Measurements from ENCODE around the gene YARS1. TPM values are rescaled to one million over a fixed set of nuclear protein-coding genes. Genes with fewer than 3 reads are reported as not detected.

YARS1 gene
- polyA plus RNA-seq, 2 of the 4 experiments (the other 2 are of a cell fraction) = 92.5 to 103 TPM

DNA sequence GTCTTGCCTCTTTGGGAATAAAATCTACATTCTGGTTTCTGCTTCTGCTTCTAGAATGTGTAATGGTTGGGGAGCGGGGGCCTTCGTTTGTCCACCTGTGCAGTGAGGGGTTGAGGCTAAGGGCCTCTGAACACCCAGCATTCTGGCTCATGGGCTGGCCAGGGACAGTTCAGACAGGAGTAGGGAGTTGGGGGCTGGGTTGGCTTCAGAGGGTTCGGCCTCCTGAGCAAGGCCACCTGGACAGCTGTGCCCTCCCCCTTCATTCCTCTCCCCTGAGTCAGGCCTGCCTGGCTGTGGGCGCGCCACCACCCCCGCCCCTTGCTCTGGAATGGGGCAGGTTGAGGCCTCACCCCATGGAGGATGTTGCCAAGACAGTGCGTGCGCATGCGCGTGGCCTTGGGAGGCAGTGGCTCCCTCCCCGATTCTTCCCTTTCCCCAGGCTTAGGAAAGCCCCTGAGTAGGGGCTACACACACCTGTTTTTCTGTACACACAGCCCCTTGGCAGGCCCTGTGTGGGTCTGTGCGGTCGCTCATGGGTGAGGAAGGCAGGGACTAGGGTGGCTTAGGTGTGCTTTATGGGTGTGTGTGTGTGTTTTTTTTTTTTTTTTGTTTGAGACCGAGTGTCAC lies 57.0 kb downstream of the YARS1 start (continued):
- TF ChIP-seq, protein P1, sequence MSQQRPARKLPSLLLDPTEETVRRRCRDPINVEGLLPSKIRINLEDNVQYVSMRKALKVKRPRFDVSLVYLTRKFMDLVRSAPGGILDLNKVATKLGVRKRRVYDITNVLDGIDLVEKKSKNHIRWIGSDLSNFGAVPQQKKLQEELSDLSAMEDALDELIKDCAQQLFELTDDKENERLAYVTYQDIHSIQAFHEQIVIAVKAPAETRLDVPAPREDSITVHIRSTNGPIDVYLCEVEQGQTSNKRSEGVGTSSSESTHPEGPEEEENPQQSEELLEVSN (IDR thresholded peaks at IDR 0.05; ENCODE audit: borderline replicate concordance, low read depth) = no peak
- no peak for TF ChIP-seq HDAC2 (IDR thresholded peaks at IDR 0.05)
- peak; percentile 59 to 77; a peak in 3 of 5 replicates for TF ChIP-seq EP300 (IDR thresholded peaks at IDR 0.05)
- TF ChIP-seq TFCP2L1 (CRISPR knock-in tag; IDR thresholded peaks at IDR 0.05) = no peak
- TF ChIP-seq CBX2 (IDR thresholded peaks at IDR 0.05; ENCODE audit: borderline replicate concordance, low read depth) = no peak
- TF ChIP-seq MAX (IDR thresholded peaks at IDR 0.05) = peak; percentile 84
- no peak for TF ChIP-seq EHF (CRISPR knock-in tag; IDR thresholded peaks at IDR 0.05)
- TF ChIP-seq TP53 (CRISPR knock-in tag; IDR thresholded peaks at IDR 0.05) = no peak
- peak in 1 of 2 experiments; percentile 64; a peak in 2 of 5 replicates for TF ChIP-seq JUN (IDR thresholded peaks at IDR 0.05)
- TF ChIP-seq BCL3 (IDR thresholded peaks at IDR 0.05) = no peak
- peak; percentile 69 for TF ChIP-seq FOSL2 (IDR thresholded peaks at IDR 0.05)
- TF ChIP-seq FOSL2 (CRISPR knock-in tag; IDR thresholded peaks at IDR 0.05) = peak; percentile 93
- TF ChIP-seq, protein P2, sequence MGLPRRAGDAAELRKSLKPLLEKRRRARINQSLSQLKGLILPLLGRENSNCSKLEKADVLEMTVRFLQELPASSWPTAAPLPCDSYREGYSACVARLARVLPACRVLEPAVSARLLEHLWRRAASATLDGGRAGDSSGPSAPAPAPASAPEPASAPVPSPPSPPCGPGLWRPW (IDR thresholded peaks at IDR 0.05) = no peak
- TF ChIP-seq, protein P3, sequence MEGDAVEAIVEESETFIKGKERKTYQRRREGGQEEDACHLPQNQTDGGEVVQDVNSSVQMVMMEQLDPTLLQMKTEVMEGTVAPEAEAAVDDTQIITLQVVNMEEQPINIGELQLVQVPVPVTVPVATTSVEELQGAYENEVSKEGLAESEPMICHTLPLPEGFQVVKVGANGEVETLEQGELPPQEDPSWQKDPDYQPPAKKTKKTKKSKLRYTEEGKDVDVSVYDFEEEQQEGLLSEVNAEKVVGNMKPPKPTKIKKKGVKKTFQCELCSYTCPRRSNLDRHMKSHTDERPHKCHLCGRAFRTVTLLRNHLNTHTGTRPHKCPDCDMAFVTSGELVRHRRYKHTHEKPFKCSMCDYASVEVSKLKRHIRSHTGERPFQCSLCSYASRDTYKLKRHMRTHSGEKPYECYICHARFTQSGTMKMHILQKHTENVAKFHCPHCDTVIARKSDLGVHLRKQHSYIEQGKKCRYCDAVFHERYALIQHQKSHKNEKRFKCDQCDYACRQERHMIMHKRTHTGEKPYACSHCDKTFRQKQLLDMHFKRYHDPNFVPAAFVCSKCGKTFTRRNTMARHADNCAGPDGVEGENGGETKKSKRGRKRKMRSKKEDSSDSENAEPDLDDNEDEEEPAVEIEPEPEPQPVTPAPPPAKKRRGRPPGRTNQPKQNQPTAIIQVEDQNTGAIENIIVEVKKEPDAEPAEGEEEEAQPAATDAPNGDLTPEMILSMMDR (IDR thresholded peaks at IDR 0.05) = no peak
- no peak for TF ChIP-seq NR3C1 (IDR thresholded peaks at IDR 0.05)
- no peak for TF ChIP-seq KDM5A (IDR thresholded peaks at IDR 0.05)
- peak; percentile 19; the same call in 1 of the 3 replicates for TF ChIP-seq SMC3 (IDR thresholded peaks at IDR 0.05)
- no peak for TF ChIP-seq ZNF302 (CRISPR knock-in tag; IDR thresholded peaks at IDR 0.05)
- TF ChIP-seq ELK1 (IDR thresholded peaks at IDR 0.05; ENCODE audit: low read depth, low read length) = no peak
- no peak for TF ChIP-seq KDM1A (IDR thresholded peaks at IDR 0.05; ENCODE audit: low read depth)
- TF ChIP-seq NPAS2 (CRISPR knock-in tag; IDR thresholded peaks at IDR 0.05; ENCODE audit: borderline replicate concordance) = no peak
- TF ChIP-seq FOSB (CRISPR knock-in tag; IDR thresholded peaks at IDR 0.05) = no peak
- TF ChIP-seq JUNB (IDR thresholded peaks at IDR 0.05) = peak; percentile 46
- TF ChIP-seq POLR2AphosphoS2 (conservative IDR thresholded peaks at IDR 0.05; ENCODE audit: low read length) = no peak
- no peak for TF ChIP-seq POLR2A (IDR thresholded peaks at IDR 0.05; ENCODE audit: low read length)
- no peak for TF ChIP-seq NFE2L2 (conservative IDR thresholded peaks at IDR 0.05; ENCODE audit: low read length)
- no peak for TF ChIP-seq RCOR1 (IDR thresholded peaks at IDR 0.05; ENCODE audit: low read depth, low read length)
- no peak for TF ChIP-seq CEBPB (IDR thresholded peaks at IDR 0.05)
- TF ChIP-seq CHD2 (IDR thresholded peaks at IDR 0.05; ENCODE audit: low read length, partially characterized antibody) = peak; percentile 60
- no peak for TF ChIP-seq HOXA7 (CRISPR knock-in tag; IDR thresholded peaks at IDR 0.05)
- no peak for TF ChIP-seq BHLHE40 (IDR thresholded peaks at IDR 0.05; ENCODE audit: low read depth, low read length)
- TF ChIP-seq, protein P4, sequence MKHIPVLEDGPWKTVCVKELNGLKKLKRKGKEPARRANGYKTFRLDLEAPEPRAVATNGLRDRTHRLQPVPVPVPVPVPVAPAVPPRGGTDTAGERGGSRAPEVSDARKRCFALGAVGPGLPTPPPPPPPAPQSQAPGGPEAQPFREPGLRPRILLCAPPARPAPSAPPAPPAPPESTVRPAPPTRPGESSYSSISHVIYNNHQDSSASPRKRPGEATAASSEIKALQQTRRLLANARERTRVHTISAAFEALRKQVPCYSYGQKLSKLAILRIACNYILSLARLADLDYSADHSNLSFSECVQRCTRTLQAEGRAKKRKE (CRISPR knock-in tag; IDR thresholded peaks at IDR 0.05; ENCODE audit: low read depth) = no peak; the same call in 1 of the 2 replicates
- TF ChIP-seq FOXS1 (CRISPR knock-in tag; IDR thresholded peaks at IDR 0.05) = no peak
- no peak; the same call in 1 of the 2 replicates for TF ChIP-seq RARB (CRISPR knock-in tag; IDR thresholded peaks at IDR 0.05)

Measured in A549 (cell line).